A549 (cell line): ENCODE results near the gene SURF6.

ENCODE experiments used
- MYC ChIP-seq: IDR thresholded peaks from 2 replicates; pipeline ENCODE4 v1.6.1; 2012; ENCODE audit warnings: mild to moderate bottlenecking, inconsistent platforms, low read length, improper control_type of control experiment, borderline replicate concordance
- TF ChIP-seq, protein P1 (sequence below): fragments of >200 bp; sonication (Bioruptor Twin); formaldehyde crosslinking; IDR thresholded peaks from 3 replicates; pipeline ENCODE4 v1.5.1; 2016
- TF ChIP-seq, protein P2 (sequence below): fragments of 150-350 bp; IDR thresholded peaks from 2 replicates; pipeline ENCODE4 v1.6.1; 2014; ENCODE audit warnings: low read depth, mild to moderate bottlenecking, low read length
- TF ChIP-seq, protein P3 (sequence below): IDR thresholded peaks from 2 replicates; pipeline ENCODE4 v1.6.1; 2012

GRCh38 chr9:133355881-133356357 lies 19.9 kb upstream of the SURF6 start:
- TF ChIP-seq, protein P1, sequence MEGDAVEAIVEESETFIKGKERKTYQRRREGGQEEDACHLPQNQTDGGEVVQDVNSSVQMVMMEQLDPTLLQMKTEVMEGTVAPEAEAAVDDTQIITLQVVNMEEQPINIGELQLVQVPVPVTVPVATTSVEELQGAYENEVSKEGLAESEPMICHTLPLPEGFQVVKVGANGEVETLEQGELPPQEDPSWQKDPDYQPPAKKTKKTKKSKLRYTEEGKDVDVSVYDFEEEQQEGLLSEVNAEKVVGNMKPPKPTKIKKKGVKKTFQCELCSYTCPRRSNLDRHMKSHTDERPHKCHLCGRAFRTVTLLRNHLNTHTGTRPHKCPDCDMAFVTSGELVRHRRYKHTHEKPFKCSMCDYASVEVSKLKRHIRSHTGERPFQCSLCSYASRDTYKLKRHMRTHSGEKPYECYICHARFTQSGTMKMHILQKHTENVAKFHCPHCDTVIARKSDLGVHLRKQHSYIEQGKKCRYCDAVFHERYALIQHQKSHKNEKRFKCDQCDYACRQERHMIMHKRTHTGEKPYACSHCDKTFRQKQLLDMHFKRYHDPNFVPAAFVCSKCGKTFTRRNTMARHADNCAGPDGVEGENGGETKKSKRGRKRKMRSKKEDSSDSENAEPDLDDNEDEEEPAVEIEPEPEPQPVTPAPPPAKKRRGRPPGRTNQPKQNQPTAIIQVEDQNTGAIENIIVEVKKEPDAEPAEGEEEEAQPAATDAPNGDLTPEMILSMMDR, result 0 out of 3 replicates have a peak, but pooled peaks have one; percentile 6
- TF ChIP-seq, protein P2, sequence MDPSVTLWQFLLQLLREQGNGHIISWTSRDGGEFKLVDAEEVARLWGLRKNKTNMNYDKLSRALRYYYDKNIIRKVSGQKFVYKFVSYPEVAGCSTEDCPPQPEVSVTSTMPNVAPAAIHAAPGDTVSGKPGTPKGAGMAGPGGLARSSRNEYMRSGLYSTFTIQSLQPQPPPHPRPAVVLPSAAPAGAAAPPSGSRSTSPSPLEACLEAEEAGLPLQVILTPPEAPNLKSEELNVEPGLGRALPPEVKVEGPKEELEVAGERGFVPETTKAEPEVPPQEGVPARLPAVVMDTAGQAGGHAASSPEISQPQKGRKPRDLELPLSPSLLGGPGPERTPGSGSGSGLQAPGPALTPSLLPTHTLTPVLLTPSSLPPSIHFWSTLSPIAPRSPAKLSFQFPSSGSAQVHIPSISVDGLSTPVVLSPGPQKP, result no peak
- TF ChIP-seq, protein P3, sequence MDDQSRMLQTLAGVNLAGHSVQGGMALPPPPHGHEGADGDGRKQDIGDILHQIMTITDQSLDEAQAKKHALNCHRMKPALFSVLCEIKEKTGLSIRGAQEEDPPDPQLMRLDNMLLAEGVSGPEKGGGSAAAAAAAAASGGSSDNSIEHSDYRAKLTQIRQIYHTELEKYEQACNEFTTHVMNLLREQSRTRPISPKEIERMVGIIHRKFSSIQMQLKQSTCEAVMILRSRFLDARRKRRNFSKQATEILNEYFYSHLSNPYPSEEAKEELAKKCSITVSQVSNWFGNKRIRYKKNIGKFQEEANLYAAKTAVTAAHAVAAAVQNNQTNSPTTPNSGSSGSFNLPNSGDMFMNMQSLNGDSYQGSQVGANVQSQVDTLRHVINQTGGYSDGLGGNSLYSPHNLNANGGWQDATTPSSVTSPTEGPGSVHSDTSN, result no peak
- no peak for TF ChIP-seq MYC
